HEK293 (cell line): ENCODE measurements around the gene GAS2L2.
A peak's percentile ranks its signal among the peaks of the same experiment; 100 is the strongest.

Experiments
- CTCF ChIA-PET: fragments of 350-600 bp; formaldehyde crosslinking; extraction: SDS; loops from one replicate; lab custom pipeline; 2021; ENCODE audit warnings: antibody characterized with exemption; lab: Yijun Ruan, JAX
- POLR2A ChIA-PET: fragments of 300-600 bp; formaldehyde crosslinking; extraction: SDS; loops from one replicate; lab custom pipeline; 2020; ENCODE audit warnings: antibody characterized with exemption, inconsistent platforms; lab: Yijun Ruan, JAX
- H3K27ac ChIP-seq: fragments of 200-500 bp; sonication (Bioruptor generic); 2 replicates; pipeline ENCODE4 v1.5.1; 2014; ENCODE audit warnings: low read depth, low read length, control low read depth, inconsistent platforms; ENCODE audit errors: extremely low read depth
- H3K36me3 ChIP-seq, 2 experiments: fragments of 200-500 bp in 1 of 2; sonication (Bioruptor generic) in 1 of 2; 1 replicate in 1 of 2; 2 replicates in 1 of 2; pipeline ENCODE4 v1.5.1; 2014 to 2017; ENCODE audit warnings: inconsistent platforms in 2 of 2, low read length in 2 of 2; ENCODE audit not compliant: control insufficient read depth in 2 of 2, insufficient read depth in 1 of 2
- H3K4me1 ChIP-seq: fragments of 200-500 bp; sonication (Bioruptor generic); 2 replicates; pipeline ENCODE4 v1.5.1; 2014; ENCODE audit warnings: mild to moderate bottlenecking, low read length, inconsistent platforms; ENCODE audit not compliant: control insufficient read depth, insufficient read depth
- H3K4me3 ChIP-seq: 2 replicates; pipeline ENCODE4 v1.5.1; 2011; ENCODE audit warnings: low read depth, mild to moderate bottlenecking, control low read depth, low read length, moderate library complexity
- H3K9me3 ChIP-seq: fragments of 200-500 bp; sonication (Bioruptor generic); 2 replicates; pipeline ENCODE4 v1.5.1; 2014; ENCODE audit warnings: low read depth, low read length, inconsistent platforms; ENCODE audit not compliant: control insufficient read depth, insufficient read depth
- BCL11A ChIP-seq: fragments of 450-650 bp; formaldehyde crosslinking; IDR thresholded peaks from 2 replicates; pipeline ENCODE4 v1.5.1; 2016; ENCODE audit warnings: low read depth, missing biosample characterization, missing genetic modification characterization
- FEZF1 ChIP-seq: fragments of 450-650 bp; formaldehyde crosslinking; IDR thresholded peaks from 2 replicates; pipeline ENCODE4 v1.5.1; 2016; ENCODE audit warnings: missing biosample characterization, missing genetic modification characterization
- GLIS2 ChIP-seq: fragments of 450-650 bp; formaldehyde crosslinking; IDR thresholded peaks from 2 replicates; pipeline ENCODE4 v1.5.1; 2016; ENCODE audit warnings: missing biosample characterization, missing genetic modification characterization
- MYNN ChIP-seq: fragments of 450-650 bp; formaldehyde crosslinking; IDR thresholded peaks from 2 replicates; pipeline ENCODE4 v1.5.1; 2016; ENCODE audit warnings: missing biosample characterization, missing genetic modification characterization, borderline replicate concordance
- OSR2 ChIP-seq: fragments of 450-650 bp; formaldehyde crosslinking; IDR thresholded peaks from 2 replicates; pipeline ENCODE4 v1.5.1; 2016; ENCODE audit warnings: missing biosample characterization, missing genetic modification characterization
- PRDM4 ChIP-seq: fragments of 450-650 bp; formaldehyde crosslinking; IDR thresholded peaks from 2 replicates; pipeline ENCODE4 v1.5.1; 2017; ENCODE audit warnings: missing biosample characterization, missing genetic modification characterization
- PRDM6 ChIP-seq: fragments of 450-650 bp; formaldehyde crosslinking; IDR thresholded peaks from 2 replicates; pipeline ENCODE4 v1.5.1; 2017; ENCODE audit warnings: missing biosample characterization, missing genetic modification characterization
- SCRT1 ChIP-seq: fragments of 450-650 bp; formaldehyde crosslinking; IDR thresholded peaks from 2 replicates; pipeline ENCODE4 v1.5.1; 2016; ENCODE audit warnings: missing biosample characterization, missing genetic modification characterization, borderline replicate concordance
- SCRT2 ChIP-seq: fragments of 450-650 bp; formaldehyde crosslinking; IDR thresholded peaks from 2 replicates; pipeline ENCODE4 v1.5.1; 2016; ENCODE audit warnings: missing biosample characterization, missing genetic modification characterization
- YY1 ChIP-seq: fragments of 450-650 bp; formaldehyde crosslinking; IDR thresholded peaks from 2 replicates; pipeline ENCODE4 v1.5.1; 2018; ENCODE audit warnings: missing biosample characterization, missing genetic modification characterization
- YY2 ChIP-seq: fragments of 450-650 bp; formaldehyde crosslinking; IDR thresholded peaks from 2 replicates; pipeline ENCODE4 v1.5.1; 2016; ENCODE audit warnings: missing biosample characterization, missing genetic modification characterization
- ZBTB17 ChIP-seq: fragments of 450-650 bp; formaldehyde crosslinking; IDR thresholded peaks from 2 replicates; pipeline ENCODE4 v1.5.1; 2016; ENCODE audit warnings: missing biosample characterization, missing genetic modification characterization
- ZBTB8A ChIP-seq: fragments of 450-650 bp; formaldehyde crosslinking; IDR thresholded peaks from 2 replicates; pipeline ENCODE4 v1.5.1; 2016; ENCODE audit warnings: missing biosample characterization, missing genetic modification characterization
- ZFP69B ChIP-seq: fragments of 450-650 bp; formaldehyde crosslinking; IDR thresholded peaks from 2 replicates; pipeline ENCODE4 v1.5.1; 2016; ENCODE audit warnings: missing biosample characterization, missing genetic modification characterization
- ZNF146 ChIP-seq: fragments of 450-650 bp; formaldehyde crosslinking; IDR thresholded peaks from 2 replicates; pipeline ENCODE4 v1.5.1; 2016; ENCODE audit warnings: missing biosample characterization, missing genetic modification characterization
- ZNF335 ChIP-seq: fragments of 450-650 bp; formaldehyde crosslinking; conservative IDR thresholded peaks from 2 replicates; pipeline ENCODE4 v1.5.1; 2016; ENCODE audit warnings: missing biosample characterization, missing genetic modification characterization
- ZNF423 ChIP-seq: fragments of 450-650 bp; formaldehyde crosslinking; IDR thresholded peaks from 2 replicates; pipeline ENCODE4 v1.5.1; 2016; ENCODE audit warnings: missing biosample characterization, missing genetic modification characterization
- ZNF488 ChIP-seq: fragments of 450-650 bp; formaldehyde crosslinking; IDR thresholded peaks from 2 replicates; pipeline ENCODE4 v1.5.1; 2016; ENCODE audit warnings: missing biosample characterization, missing genetic modification characterization
- ZNF600 ChIP-seq: fragments of 450-650 bp; formaldehyde crosslinking; IDR thresholded peaks from 2 replicates; pipeline ENCODE4 v1.5.1; 2016; ENCODE audit warnings: missing biosample characterization, missing genetic modification characterization
- ZNF777 ChIP-seq: fragments of 450-650 bp; formaldehyde crosslinking; IDR thresholded peaks from 2 replicates; pipeline ENCODE4 v1.5.1; 2017; ENCODE audit warnings: missing biosample characterization, missing genetic modification characterization, borderline replicate concordance
- TF ChIP-seq, protein P1 (sequence below): fragments of 450-650 bp; formaldehyde crosslinking; IDR thresholded peaks from 2 replicates; pipeline ENCODE4 v1.5.1; 2016; ENCODE audit warnings: missing biosample characterization, missing genetic modification characterization, borderline replicate concordance
- TF ChIP-seq, protein P2 (sequence below): fragments of 450-650 bp; formaldehyde crosslinking; IDR thresholded peaks from 2 replicates; pipeline ENCODE4 v1.5.1; 2016; ENCODE audit warnings: missing biosample characterization, missing genetic modification characterization

Gene GAS2L2

DNA sequence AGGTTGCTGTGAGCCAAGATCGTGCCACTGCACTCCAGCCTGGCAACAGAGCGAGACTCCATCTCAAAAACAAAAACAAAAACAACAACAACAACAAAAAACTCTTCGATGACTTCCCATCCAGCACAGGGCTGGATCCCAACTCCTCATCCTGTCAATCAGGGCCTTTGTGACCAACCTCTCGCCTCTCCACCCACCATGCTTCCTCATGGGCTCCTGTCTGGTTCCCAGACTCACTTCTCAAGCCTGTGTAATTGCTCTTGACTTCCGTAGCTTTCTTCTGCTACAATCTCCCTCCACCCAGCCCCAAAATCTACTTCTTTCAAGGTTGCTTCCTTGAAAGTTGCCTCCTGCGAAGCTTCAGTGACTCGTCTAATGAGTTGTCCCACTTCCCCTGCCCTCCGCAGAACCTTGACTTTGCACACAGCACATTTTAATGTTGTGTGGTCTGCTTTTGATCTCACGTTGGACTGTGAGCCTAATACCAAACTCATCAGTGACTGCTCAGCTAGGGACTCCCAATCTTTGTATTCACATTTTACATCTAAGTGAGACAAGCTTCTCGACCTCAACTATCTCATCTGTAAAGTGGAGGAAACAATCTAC is 22.5 kb downstream of the GAS2L2 start:
- Histone ChIP-seq H3K4me3 (no peak overlapping the region), H3K4me1 (peaks cover 35% of the 10 kb centered on the region), H3K36me3 (peaks cover 0 to 13% of the 10 kb centered on the region in 2 experiments; a peak in 1 of 3 replicates), H3K9me3 (no peaks in the 10 kb centered on the region), H3K27ac (no peak overlapping the region)
- ChIA-PET CTCF (interaction anchor here (0.5 to 5.3 kb wide), 9 partner anchors 9 to 416 kb away, joined by 3 to 44 read pairs (median 4); no protein-coding TSS in a partner anchor), POLR2A (interaction anchor here (1.2 to 4.1 kb wide), 5 partner anchors 10 to 152 kb away, joined by 3 to 19 read pairs (median 5); partner anchors contain the start of genes PEX12 and TAF15)
- TF ChIP-seq ZNF146 (tag by site-specific recombination) (0 out of 2 replicates have a peak, but pooled peaks have one; percentile 25), GLIS2 (tag by site-specific recombination) (0 out of 2 replicates have a peak, but pooled peaks have one; percentile 14), SCRT1 (tag by site-specific recombination) (no peak), ZNF600 (tag by site-specific recombination) (peak; percentile 43; the same call in 1 of the 2 replicates), ZFP69B (tag by site-specific recombination) (no peak)

- Histone ChIP-seq H3K4me1 (peaks cover 35% of the 10 kb centered on the region), H3K27ac (0 out of 2 replicates have a peak overlapping the region, but pooled peaks have one; percentile 13), H3K9me3 (no peaks in the 10 kb centered on the region), H3K4me3 (no peak overlapping the region), H3K36me3 (peaks cover 8 to 24% of the 10 kb centered on the region in 2 experiments; a peak in 2 of 3 replicates)
- CTCF ChIA-PET, result interaction anchor here (0.6 to 5.3 kb wide), 4 partner anchors 19 to 355 kb away, joined by 3 to 44 read pairs (median 8); no protein-coding TSS in a partner anchor
- POLR2A ChIA-PET, result interaction anchor here (1.2 to 4.1 kb wide), 2 partner anchors 11 to 79 kb away, joined by 5 to 19 read pairs; partner anchors contain the start of gene TAF15
- TF ChIP-seq ZNF335 (tag by site-specific recombination), result peak; percentile 76
- no peak for TF ChIP-seq BCL11A
- TF ChIP-seq YY2 (tag by site-specific recombination), result no peak
- peak; percentile 97 for TF ChIP-seq PRDM6 (tag by site-specific recombination)
- peak; percentile 40; the same call in 1 of the 2 replicates for TF ChIP-seq ZBTB17 (tag by site-specific recombination)
- TF ChIP-seq ZNF423 (tag by site-specific recombination), result no peak
- TF ChIP-seq, protein P1, sequence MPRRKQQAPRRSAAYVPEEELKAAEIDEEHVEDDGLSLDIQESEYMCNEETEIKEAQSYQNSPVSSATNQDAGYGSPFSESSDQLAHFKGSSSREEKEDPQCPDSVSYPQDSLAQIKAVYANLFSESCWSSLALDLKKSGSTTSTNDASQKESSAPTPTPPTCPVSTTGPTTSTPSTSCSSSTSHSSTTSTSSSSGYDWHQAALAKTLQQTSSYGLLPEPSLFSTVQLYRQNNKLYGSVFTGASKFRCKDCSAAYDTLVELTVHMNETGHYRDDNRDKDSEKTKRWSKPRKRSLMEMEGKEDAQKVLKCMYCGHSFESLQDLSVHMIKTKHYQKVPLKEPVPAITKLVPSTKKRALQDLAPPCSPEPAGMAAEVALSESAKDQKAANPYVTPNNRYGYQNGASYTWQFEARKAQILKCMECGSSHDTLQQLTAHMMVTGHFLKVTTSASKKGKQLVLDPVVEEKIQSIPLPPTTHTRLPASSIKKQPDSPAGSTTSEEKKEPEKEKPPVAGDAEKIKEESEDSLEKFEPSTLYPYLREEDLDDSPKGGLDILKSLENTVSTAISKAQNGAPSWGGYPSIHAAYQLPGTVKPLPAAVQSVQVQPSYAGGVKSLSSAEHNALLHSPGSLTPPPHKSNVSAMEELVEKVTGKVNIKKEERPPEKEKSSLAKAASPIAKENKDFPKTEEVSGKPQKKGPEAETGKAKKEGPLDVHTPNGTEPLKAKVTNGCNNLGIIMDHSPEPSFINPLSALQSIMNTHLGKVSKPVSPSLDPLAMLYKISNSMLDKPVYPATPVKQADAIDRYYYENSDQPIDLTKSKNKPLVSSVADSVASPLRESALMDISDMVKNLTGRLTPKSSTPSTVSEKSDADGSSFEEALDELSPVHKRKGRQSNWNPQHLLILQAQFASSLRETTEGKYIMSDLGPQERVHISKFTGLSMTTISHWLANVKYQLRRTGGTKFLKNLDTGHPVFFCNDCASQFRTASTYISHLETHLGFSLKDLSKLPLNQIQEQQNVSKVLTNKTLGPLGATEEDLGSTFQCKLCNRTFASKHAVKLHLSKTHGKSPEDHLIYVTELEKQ (tag by site-specific recombination), result no peak
- TF ChIP-seq SCRT2 (tag by site-specific recombination), result peak; percentile 94
- peak; percentile 99 for TF ChIP-seq FEZF1 (tag by site-specific recombination)
- TF ChIP-seq, protein P2, sequence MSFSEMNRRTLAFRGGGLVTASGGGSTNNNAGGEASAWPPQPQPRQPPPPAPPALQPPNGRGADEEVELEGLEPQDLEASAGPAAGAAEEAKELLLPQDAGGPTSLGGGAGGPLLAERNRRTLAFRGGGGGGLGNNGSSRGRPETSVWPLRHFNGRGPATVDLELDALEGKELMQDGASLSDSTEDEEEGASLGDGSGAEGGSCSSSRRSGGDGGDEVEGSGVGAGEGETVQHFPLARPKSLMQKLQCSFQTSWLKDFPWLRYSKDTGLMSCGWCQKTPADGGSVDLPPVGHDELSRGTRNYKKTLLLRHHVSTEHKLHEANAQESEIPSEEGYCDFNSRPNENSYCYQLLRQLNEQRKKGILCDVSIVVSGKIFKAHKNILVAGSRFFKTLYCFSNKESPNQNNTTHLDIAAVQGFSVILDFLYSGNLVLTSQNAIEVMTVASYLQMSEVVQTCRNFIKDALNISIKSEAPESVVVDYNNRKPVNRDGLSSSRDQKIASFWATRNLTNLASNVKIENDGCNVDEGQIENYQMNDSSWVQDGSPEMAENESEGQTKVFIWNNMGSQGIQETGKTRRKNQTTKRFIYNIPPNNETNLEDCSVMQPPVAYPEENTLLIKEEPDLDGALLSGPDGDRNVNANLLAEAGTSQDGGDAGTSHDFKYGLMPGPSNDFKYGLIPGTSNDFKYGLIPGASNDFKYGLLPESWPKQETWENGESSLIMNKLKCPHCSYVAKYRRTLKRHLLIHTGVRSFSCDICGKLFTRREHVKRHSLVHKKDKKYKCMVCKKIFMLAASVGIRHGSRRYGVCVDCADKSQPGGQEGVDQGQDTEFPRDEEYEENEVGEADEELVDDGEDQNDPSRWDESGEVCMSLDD, result no peak
- TF ChIP-seq SCRT1 (tag by site-specific recombination), result peak; percentile 73; the same call in 1 of the 2 replicates
- peak; percentile 77 for TF ChIP-seq ZBTB8A (tag by site-specific recombination)
- no peak for TF ChIP-seq ZNF777 (tag by site-specific recombination)
- TF ChIP-seq OSR2 (tag by site-specific recombination), result peak; percentile 83
- peak; percentile 36; the same call in 1 of the 2 replicates for TF ChIP-seq PRDM4 (tag by site-specific recombination)
- no peak for TF ChIP-seq MYNN
- TF ChIP-seq YY1 (tag by site-specific recombination), result no peak
- TF ChIP-seq ZNF488 (tag by site-specific recombination), result peak; percentile 64; the same call in 1 of the 2 replicates
These were observed 23.6 kb downstream of the GAS2L2 start for GRCh38 chr17:35729405-35729833.
